ENCODE data around the gene NOL4L. TPM values are rescaled to one million over a fixed set of nuclear protein-coding genes. Genes with fewer than 3 reads are reported as not detected.

Gene NOL4L
- total RNA-seq, 2 experiments from 2014 or later: 53.1 to 55.6 TPM

GRCh38 chr20:32450484-32451061 is 134.6 kb downstream of the NOL4L start:
- no peak overlapping the region for H3K27ac ChIP-seq (ENCODE audit: low read depth in 1 of 2, low read length in 2 of 2)
- intact Hi-C loops (cut with DNase I, micrococcal nuclease): no loop called here
- POLR2A ChIA-PET: no interaction called here
- no peaks in the 10 kb centered on the region for H3K9me3 Mint-ChIP-seq
- ATAC-seq (ENCODE audit: poor library complexity) (no peak), DNase-seq (no peak)
- TF ChIP-seq CTCF (IDR thresholded peaks at IDR 0.05): no peak
- peaks cover 88% of the 10 kb centered on the region for H3K36me3 Mint-ChIP-seq (ENCODE audit: low read depth)
- H3K4me3 Mint-ChIP-seq: no peak overlapping the region
- H3K27me3 ChIP-seq (ENCODE audit: control insufficient read depth in 1 of 2, insufficient read depth in 2 of 2, low read length in 2 of 2): no peaks in the 10 kb centered on the region
- H3K4me3 ChIP-seq (ENCODE audit: low read length): no peak overlapping the region
- H3K27ac Mint-ChIP-seq: peak overlapping the region; percentile 65
- H3K4me1 Mint-ChIP-seq (ENCODE audit: low read depth): peaks cover 8% of the 10 kb centered on the region
- no peaks in the 10 kb centered on the region for H3K9me3 ChIP-seq (ENCODE audit: control insufficient read depth in 1 of 2, insufficient read depth in 1 of 2, low read length in 2 of 2)
- peaks cover 90% of the 10 kb centered on the region for H3K36me3 ChIP-seq (ENCODE audit: insufficient read depth, low read length)
- H3K4me1 ChIP-seq (ENCODE audit: insufficient read depth, low read length): peaks cover 11% of the 10 kb centered on the region
- no peaks in the 10 kb centered on the region for H3K27me3 Mint-ChIP-seq
- CTCF ChIA-PET: interaction anchor here (0.7 kb wide), 1 partner anchor 328 kb away, joined by 3 read pairs; no protein-coding TSS in a partner anchor

DNA sequence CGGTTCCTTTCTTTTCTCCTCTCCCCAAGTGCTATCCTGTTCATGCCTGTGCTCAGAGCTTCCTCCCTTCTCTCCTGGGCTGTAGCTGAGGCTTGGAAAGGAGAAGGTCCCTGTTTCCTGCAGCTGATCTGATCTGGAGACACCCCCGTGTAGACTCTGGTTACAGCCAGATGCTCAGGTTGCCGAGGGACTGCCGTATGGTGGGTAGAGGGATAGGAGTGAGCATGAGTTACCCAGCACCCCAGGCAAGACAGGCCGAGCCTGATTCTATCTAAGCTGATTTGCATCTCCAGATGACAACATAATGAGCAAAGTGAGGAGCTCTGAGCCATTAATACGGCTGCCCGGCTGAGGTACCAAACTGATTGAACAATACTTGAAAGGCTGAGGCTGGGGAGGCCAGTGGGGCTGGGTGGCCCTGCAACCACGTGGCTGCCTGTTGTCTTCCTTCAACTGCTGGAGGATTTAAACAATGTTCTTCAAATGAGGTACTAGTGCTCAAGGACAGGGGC is 135.2 kb downstream of the NOL4L start:
- Mint-ChIP-seq H3K4me3 (no peak overlapping the region), H3K4me1 (ENCODE audit: low read depth) (peaks cover 14% of the 10 kb centered on the region)
- no peaks in the 10 kb centered on the region for H3K27me3 ChIP-seq (ENCODE audit: control insufficient read depth in 1 of 2, insufficient read depth in 2 of 2, low read length in 2 of 2)

More for the DNA sequence above, 135.2 kb downstream of the NOL4L start:
- Histone ChIP-seq H3K4me3 (ENCODE audit: low read length) (no peak overlapping the region), H3K36me3 (ENCODE audit: insufficient read depth, low read length) (peaks cover 90% of the 10 kb centered on the region), H3K9me3 (ENCODE audit: control insufficient read depth in 1 of 2, insufficient read depth in 1 of 2, low read length in 2 of 2) (no peaks in the 10 kb centered on the region), H3K4me1 (ENCODE audit: insufficient read depth, low read length) (peaks cover 12% of the 10 kb centered on the region), H3K27ac (ENCODE audit: low read depth in 1 of 2, low read length in 2 of 2) (peak overlapping the region in 1 of 2 donors; percentile 43)
- CTCF ChIA-PET: interaction anchor here (0.7 kb wide), 1 partner anchor 329 kb away, joined by 3 read pairs; no protein-coding TSS in a partner anchor
- Mint-ChIP-seq H3K27me3 (no peaks in the 10 kb centered on the region), H3K9me3 (no peaks in the 10 kb centered on the region), H3K27ac (peak overlapping the region; percentile 65), H3K36me3 (ENCODE audit: low read depth) (peaks cover 88% of the 10 kb centered on the region)
- intact Hi-C loops (cut with DNase I, micrococcal nuclease): loop anchor here in 1 of 2 experiments (5.0 kb wide), 1 partner anchor 32 kb away; no protein-coding TSS in a partner anchor
- POLR2A ChIA-PET: no interaction called here
- ATAC-seq (ENCODE audit: poor library complexity): no peak
- no peak for TF ChIP-seq CTCF (IDR thresholded peaks at IDR 0.05)
- no peak for DNase-seq
